Progenitor cell of endocrine pancreas (in vitro differentiated cells): ENCODE results near the gene AMT. TPM values are rescaled to one million over a fixed set of nuclear protein-coding genes. Genes with fewer than 3 reads are reported as not detected.

ENCODE experiments used
- DNase-seq: peaks from one replicate; pipeline ENCODE4 v3.0.0; 2021; ENCODE audit warnings: low spot score; ENCODE audit not compliant: unreplicated experiment
- H3K27ac Mint-ChIP-seq: 2 replicates; pipeline ENCODE4 v1.8.0; 2021; ENCODE audit warnings: mild to moderate bottlenecking, moderate library complexity, mixed read lengths
- H3K27me3 Mint-ChIP-seq: 2 replicates; pipeline ENCODE4 v1.8.0; 2021; ENCODE audit warnings: mixed read lengths
- H3K36me3 Mint-ChIP-seq: 2 replicates; pipeline ENCODE4 v1.8.0; 2022; ENCODE audit warnings: mixed read lengths; ENCODE audit not compliant: insufficient read depth
- H3K4me1 Mint-ChIP-seq: 2 replicates; pipeline ENCODE4 v1.8.0; 2021; ENCODE audit warnings: low read depth, mixed read lengths
- H3K4me3 Mint-ChIP-seq: 2 replicates; pipeline ENCODE4 v1.8.0; 2021; ENCODE audit warnings: low read depth, mild to moderate bottlenecking, moderate library complexity, mixed read lengths
- H3K9me3 Mint-ChIP-seq: 2 replicates; pipeline ENCODE4 v1.8.0; 2021; ENCODE audit warnings: low read depth, mixed read lengths
- CTCF ChIP-seq: fragments of 200-600 bp; sonication (generic); IDR thresholded peaks from one replicate; pipeline ENCODE4 v1.5.0; 2021; ENCODE audit warnings: antibody characterized with exemption, mild to moderate bottlenecking; ENCODE audit not compliant: unreplicated experiment
- long read RNA-seq: library from polyadenylated mRNA; unstranded; transcript quantifications from one replicate; pipeline ENCODE4 v2.0.0, GENCODE V29; 2020
- total RNA-seq: library from RNA; stranded (reverse); gene quantifications from 2 replicates; pipeline ENCODE4 v1.2.1, GENCODE V29; 2021

Gene AMT, protein sequence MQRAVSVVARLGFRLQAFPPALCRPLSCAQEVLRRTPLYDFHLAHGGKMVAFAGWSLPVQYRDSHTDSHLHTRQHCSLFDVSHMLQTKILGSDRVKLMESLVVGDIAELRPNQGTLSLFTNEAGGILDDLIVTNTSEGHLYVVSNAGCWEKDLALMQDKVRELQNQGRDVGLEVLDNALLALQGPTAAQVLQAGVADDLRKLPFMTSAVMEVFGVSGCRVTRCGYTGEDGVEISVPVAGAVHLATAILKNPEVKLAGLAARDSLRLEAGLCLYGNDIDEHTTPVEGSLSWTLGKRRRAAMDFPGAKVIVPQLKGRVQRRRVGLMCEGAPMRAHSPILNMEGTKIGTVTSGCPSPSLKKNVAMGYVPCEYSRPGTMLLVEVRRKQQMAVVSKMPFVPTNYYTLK
- 29.8 and 32.8 TPM in 2 replicates for total RNA-seq
- long read RNA-seq, full-length matches to known transcripts, result 221 of 249 reads
- long read RNA-seq, partial matches to known transcripts, result 2 of 249 reads
- long read RNA-seq, other reads (novel, unspliced or antisense), result 26 of 249 reads

DNA sequence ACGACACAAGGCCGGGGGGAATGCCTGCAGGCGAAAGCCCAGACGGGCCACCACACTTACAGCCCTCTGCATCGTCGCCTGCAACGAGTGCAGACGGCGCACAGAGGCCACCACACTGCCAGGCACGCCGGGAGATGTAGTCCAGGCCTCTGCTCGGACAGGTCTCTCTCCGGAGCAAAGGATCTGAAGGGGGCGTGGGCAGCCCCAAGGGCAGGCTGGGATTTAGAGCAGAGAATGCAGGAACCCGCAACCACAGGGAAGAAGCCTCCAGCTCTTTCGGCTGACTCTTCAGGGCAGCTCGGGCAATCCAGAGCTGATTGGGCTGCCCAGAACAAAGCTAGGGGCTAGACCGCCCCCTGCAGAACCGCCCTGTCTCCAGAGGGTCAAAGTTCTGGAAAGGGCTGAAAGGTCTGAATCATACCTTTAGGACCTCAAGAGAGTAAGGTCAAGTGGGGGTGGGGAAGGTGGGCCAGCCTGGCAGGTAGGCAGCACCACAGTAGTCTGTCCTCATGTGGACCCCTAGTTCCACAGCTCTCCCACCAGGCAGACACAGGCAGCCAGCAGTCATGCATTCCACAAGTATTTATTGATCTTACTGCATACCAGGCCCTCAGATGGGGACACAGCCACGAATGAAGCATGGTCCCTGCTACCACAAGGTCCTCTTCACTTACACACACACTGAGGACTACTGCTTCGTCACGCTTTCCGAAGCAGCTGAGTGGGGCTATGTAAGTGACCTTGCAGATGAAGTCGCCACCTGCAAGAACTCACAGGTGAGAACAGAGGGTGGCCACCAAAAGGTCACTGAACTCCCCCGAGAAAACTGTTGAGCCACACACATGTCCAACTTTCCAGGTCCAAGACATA, at the start of gene AMT:
AMT (minus strand) TSS at position 95 of the 870 bp plus-strand sequence; CDS start at position 72, 23 bp downstream.
- peak; percentile 52 for DNase-seq
- no peaks in the 10 kb centered on the region for H3K27me3 Mint-ChIP-seq

GRCh38 chr3:49470714-49471420, 48.6 kb upstream of the AMT start:
- Mint-ChIP-seq H3K9me3 (no peaks in the 10 kb centered on the region), H3K4me3 (peak overlapping the region; percentile 91), H3K27ac (peak overlapping the region; percentile 98), H3K27me3 (no peaks in the 10 kb centered on the region), H3K36me3 (peaks cover 6% of the 10 kb centered on the region), H3K4me1 (peaks cover 28% of the 10 kb centered on the region)
- no peak for DNase-seq
- no peak for TF ChIP-seq CTCF

More for the DNA sequence above, at the start of gene AMT:
- TF ChIP-seq CTCF, result no peak
- Mint-ChIP-seq H3K9me3 (no peaks in the 10 kb centered on the region), H3K4me1 (peaks cover 16% of the 10 kb centered on the region), H3K4me3 (peak within 1 kb of the TSS; percentile 89), H3K27ac (peak within 1 kb of the TSS; percentile 96), H3K36me3 (peaks cover 5% of the 10 kb centered on the region)

- no peaks in the 10 kb centered on the region for H3K27me3 Mint-ChIP-seq
- peaks cover 35% of the 10 kb centered on the region for H3K4me1 Mint-ChIP-seq
- H3K4me3 Mint-ChIP-seq, result peak within 1 kb of the TSS; percentile 91
- H3K9me3 Mint-ChIP-seq, result no peaks in the 10 kb centered on the region
- peak; percentile 94 for DNase-seq
- peak within 1 kb of the TSS; percentile 99 for H3K27ac Mint-ChIP-seq
- peaks cover 5% of the 10 kb centered on the region for H3K36me3 Mint-ChIP-seq
- no peak for TF ChIP-seq CTCF
Observed at GRCh38 chr3:49469936-49470713, 47.9 kb upstream of the AMT start, which contains the start of gene DAG1. Gene DAG1 (plus strand): TSS chr3:49470267. CDS start chr3:49510535, 40,268 bp downstream.

GRCh38 chr3:49469037-49469935, 47.0 kb upstream of the AMT start:
- Mint-ChIP-seq H3K4me3 (peak overlapping the region; percentile 81), H3K9me3 (no peaks in the 10 kb centered on the region), H3K36me3 (peaks cover 5% of the 10 kb centered on the region), H3K27me3 (no peaks in the 10 kb centered on the region), H3K4me1 (peaks cover 36% of the 10 kb centered on the region), H3K27ac (peak overlapping the region; percentile 99)
- DNase-seq, result peak; percentile 26
- TF ChIP-seq CTCF, result no peak
